ENCODE measurements around the gene ZNF804B.

The ZNF804B gene

GRCh38 chr7:89308535-89308934 lies 549.0 kb downstream of the ZNF804B start:
- DNase-seq (ENCODE audit: low read depth in 2 of 2) = no peak
- no peak overlapping the region for H3K4me3 ChIP-seq (replicated peaks in 1 of 2; ENCODE audit: low read depth in 2 of 2, low read length in 2 of 2)
- TF ChIP-seq, protein P1, sequence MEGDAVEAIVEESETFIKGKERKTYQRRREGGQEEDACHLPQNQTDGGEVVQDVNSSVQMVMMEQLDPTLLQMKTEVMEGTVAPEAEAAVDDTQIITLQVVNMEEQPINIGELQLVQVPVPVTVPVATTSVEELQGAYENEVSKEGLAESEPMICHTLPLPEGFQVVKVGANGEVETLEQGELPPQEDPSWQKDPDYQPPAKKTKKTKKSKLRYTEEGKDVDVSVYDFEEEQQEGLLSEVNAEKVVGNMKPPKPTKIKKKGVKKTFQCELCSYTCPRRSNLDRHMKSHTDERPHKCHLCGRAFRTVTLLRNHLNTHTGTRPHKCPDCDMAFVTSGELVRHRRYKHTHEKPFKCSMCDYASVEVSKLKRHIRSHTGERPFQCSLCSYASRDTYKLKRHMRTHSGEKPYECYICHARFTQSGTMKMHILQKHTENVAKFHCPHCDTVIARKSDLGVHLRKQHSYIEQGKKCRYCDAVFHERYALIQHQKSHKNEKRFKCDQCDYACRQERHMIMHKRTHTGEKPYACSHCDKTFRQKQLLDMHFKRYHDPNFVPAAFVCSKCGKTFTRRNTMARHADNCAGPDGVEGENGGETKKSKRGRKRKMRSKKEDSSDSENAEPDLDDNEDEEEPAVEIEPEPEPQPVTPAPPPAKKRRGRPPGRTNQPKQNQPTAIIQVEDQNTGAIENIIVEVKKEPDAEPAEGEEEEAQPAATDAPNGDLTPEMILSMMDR (IDR thresholded peaks at IDR 0.05; ENCODE audit: low read depth, low read length) = no peak

DNA sequence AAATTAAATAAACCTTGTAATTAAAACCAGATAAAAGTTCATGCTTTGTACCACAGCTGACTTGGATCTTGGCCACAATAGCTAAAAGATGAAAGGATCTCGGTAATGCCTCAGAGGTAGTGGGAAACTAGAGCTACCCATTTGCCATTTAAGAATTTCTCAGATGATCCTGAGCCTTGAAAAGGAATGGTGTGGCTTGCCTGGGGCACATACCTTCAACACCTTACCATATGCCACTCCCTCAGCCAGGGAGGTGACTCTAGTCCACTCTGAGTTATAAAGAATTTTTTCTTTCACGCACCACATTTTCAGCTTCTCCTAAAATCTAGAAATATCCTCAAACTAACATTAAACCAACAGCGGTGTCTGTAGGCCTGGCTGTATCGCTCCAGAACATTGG lies 552.4 kb downstream of the ZNF804B start:
- no peak for DNase-seq (ENCODE audit: low read depth in 2 of 2)
- H3K4me3 ChIP-seq (replicated peaks in 1 of 2; ENCODE audit: low read depth in 2 of 2, low read length in 2 of 2) = no peak overlapping the region
- TF ChIP-seq, protein P1 (IDR thresholded peaks at IDR 0.05; ENCODE audit: low read depth, low read length) = no peak

DNA sequence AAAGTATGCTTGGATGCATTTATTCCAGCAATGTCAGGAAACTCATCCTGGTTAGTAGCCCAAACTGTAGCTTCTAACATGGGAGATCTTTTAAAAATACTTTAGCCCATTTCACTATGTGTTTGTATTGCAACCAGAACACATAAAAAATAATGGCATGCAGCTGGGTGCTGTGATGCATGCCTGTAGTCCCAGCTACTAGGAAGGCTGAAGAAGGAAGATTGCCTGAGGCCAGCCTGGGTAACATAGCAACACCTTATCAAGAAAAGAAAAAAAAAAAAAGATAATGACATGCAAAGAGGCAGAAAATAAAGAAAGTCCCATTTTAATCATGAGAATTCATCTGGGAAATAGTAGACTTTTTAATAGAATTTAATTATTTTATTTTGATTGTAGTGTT lies 553.1 kb downstream of the ZNF804B start:
- DNase-seq (ENCODE audit: low read depth in 2 of 2) = no peak
- H3K4me3 ChIP-seq (replicated peaks in 1 of 2; ENCODE audit: low read depth in 2 of 2, low read length in 2 of 2) = no peak overlapping the region
- TF ChIP-seq, protein P1 (IDR thresholded peaks at IDR 0.05; ENCODE audit: low read depth, low read length) = no peak

DNA sequence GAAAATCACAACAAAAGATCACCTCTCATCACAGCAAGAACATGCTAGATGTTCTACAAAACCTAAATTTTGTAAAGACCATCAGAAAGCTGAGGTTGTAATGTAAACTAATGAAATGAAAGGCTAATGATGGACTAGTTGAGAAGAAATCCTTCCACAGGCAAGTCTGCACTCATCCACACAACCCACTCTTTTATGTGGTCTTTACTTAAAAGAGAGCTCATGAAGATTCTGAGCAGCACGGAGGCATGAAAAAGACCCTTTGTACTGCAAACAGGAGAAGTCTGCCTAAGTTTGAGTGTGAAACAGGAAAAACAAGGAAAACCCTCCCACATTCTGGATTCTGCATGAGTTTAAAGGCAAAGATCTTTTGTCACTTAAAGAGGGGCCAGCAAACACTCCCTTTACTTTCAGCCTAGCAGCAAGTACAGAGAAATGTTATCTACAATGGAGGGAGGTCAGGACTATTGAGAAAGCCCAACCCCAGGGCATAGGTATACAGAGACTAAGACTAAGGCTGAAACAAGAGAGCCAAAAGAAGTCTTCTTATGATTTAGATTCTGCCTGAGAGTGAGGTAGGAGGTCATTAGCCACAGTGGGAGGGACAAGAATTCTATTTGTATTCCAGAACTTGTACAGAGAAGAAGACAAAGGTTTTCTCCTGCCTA lies 557.2 kb downstream of the ZNF804B start:
- TF ChIP-seq, protein P1 (IDR thresholded peaks at IDR 0.05; ENCODE audit: low read depth, low read length) = no peak
- H3K4me3 ChIP-seq (replicated peaks in 1 of 2; ENCODE audit: low read depth in 2 of 2, low read length in 2 of 2) = no peak overlapping the region
- DNase-seq (ENCODE audit: low read depth in 2 of 2) = no peak

DNA sequence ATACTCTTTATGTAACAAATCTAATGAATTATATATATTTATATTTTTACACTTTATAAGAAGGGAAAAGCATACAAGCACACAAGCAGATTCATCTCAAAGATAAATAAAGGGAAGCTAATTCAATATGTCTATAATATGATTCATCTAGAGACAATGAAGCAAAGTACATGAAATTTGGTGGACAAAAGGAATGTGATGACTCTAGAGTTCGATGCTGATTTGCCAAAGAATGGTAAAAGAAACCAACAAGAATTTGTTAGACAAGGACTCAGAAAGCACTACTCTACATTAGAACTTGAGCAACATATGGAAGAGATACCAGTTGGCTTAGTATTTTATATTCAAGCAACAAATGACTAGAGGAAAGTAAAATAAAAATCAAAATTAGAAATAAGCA lies 572.5 kb downstream of the ZNF804B start:
- TF ChIP-seq, protein P1 (IDR thresholded peaks at IDR 0.05; ENCODE audit: low read depth, low read length) = no peak
- no peak for DNase-seq (ENCODE audit: low read depth in 2 of 2)

GRCh38 chr7:89334797-89335196 lies 575.3 kb downstream of the ZNF804B start:
- DNase-seq (ENCODE audit: low read depth in 2 of 2) = no peak
- TF ChIP-seq, protein P1 (IDR thresholded peaks at IDR 0.05; ENCODE audit: low read depth, low read length) = no peak
- H3K4me3 ChIP-seq (replicated peaks in 1 of 2; ENCODE audit: low read depth in 2 of 2, low read length in 2 of 2) = no peak overlapping the region

More for the DNA sequence above, 572.5 kb downstream of the ZNF804B start:
- H3K4me3 ChIP-seq (replicated peaks in 1 of 2; ENCODE audit: low read depth in 2 of 2, low read length in 2 of 2) = no peak overlapping the region

- no peak for DNase-seq (ENCODE audit: low read depth in 2 of 2)
- H3K4me3 ChIP-seq (replicated peaks in 1 of 2; ENCODE audit: low read depth in 2 of 2, low read length in 2 of 2) = no peak overlapping the region
- TF ChIP-seq, protein P1 (IDR thresholded peaks at IDR 0.05; ENCODE audit: low read depth, low read length) = no peak
These were observed 576.0 kb downstream of the ZNF804B start for GRCh38 chr7:89335490-89335889.
